B cell (primary cell): ENCODE measurements around the gene PA2G4.
"Not testable (repeated sequence)": the region's sequence is repeated elsewhere in the genome, so short reads cannot be mapped to it uniquely, and the experiment has no call there.

Experiments used
- CTCF ChIP-seq: fragments of 200-600 bp; IDR thresholded peaks from one replicate; pipeline ENCODE4 v1.8.0; 2022; ENCODE audit warnings: antibody characterized with exemption, mild to moderate bottlenecking
- EZH2 ChIP-seq: IDR thresholded peaks from 2 replicates; pipeline ENCODE4 v1.6.1; 2012; ENCODE audit warnings: borderline replicate concordance, low read depth, mild to moderate bottlenecking, moderate library complexity, low read length; ENCODE audit not compliant: insufficient read depth, poor library complexity, severe bottlenecking

- not testable (repeated sequence) for TF ChIP-seq CTCF, EZH2
Measured at GRCh38 chr12:56117082-56117706, 12.8 kb downstream of the PA2G4 start.
